Fibroblast of skin of scalp (primary cell): ENCODE results near the gene CACNA1S.

ENCODE experiments used
- DNase-seq: peaks from one replicate; pipeline ENCODE4 v3.0.0-alpha.2; 2013

CACNA1S gene

DNA sequence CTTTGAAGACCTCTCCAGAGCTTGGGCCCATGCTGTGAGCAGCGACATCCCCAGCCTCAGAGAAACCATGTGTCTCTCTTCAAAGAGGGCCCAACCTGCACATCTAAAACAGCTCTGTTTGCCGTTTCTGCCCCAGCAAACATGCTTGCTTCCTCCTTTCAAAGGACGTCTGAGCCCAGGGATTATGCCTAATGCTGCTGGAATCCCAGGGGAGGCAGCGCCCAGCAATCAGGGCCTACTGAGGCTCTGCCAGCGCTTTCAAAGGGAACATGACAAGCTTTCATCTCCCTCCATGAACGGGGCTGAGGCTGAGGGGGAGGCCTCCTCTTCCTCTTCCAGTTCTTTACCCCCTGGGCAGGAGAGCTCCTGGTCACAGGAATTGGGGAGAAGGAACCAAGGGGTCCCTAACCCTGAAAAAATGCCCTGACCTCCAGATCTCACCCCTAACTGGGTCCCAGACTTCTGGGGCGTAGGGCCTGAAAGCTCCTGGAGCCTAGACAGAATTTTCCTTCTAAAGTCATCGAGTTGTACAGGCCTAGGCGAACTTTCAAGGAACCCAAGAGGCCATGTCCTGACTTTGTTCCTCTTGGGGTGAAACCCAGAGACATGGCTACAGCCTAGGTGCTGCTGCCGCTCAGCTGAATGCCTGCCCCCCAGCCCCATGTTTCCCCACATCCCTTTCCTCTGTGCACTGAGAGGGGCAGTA is 28.2 kb upstream of the CACNA1S start:
- no peak for DNase-seq

DNA sequence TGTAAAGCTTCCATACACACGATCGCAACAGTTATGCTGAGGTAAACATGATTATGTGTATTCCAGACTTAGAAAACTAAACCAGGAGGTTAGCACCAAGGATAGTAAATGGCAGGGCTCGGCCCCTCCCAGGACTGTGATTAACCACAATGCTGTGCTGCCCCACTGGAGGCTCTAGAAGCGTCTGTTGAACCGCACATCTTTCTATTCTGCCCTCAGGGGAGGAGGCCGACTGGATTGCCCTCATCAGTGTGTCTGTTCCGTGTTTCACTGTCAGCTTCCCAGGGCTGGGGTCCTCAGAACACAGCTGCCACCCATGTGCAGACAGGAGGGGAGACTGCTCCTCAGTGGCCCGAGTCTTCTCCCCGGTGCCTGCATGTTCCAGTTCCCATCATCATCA is 27.5 kb upstream of the CACNA1S start:
- DNase-seq, result no peak

DNA sequence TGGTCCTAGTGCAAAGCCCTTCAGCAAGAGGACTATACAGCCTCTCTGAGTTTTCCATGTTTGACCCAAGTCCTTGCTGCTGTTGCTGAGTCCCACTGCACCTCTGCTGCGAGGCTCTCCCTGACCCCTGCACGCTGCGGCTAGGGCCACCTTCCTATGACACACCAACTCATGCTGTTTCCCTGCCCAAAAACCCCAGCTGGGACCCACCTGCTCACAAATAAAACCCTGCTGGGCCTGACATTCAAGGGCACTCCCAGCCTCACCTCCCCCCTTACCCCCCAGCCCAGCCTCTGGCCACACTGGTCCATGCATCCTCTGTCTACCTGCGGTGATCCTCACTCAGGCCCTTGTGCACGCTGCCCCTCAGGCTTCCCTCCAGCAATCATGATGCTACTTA is 27.1 kb upstream of the CACNA1S start:
- no peak for DNase-seq

DNA sequence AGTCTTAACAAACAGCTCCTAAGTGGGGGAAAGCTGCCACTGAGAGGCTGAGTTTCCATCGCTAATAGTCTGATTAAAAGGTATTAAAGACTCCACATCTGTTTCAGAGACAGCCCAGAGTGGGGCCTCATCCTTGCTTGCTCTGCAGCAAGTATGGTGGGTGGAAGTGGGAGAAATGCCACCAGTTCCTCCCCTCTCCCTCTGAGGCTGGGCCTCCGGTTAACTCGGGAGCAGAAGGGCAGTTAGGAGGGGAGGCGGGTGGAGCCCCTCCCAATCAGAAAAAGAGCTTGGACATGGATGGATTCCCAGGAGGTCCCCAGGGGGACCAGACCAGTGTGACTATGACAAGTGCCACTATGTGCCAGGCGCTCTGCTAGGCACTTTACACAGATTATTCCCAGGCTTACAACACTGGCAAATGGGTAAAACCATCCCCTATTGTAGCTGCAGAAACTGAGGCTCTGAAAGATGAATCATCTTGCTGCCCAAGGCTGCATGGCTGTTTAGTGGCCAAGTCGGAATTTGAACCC is 26.1 kb upstream of the CACNA1S start:
- no peak for DNase-seq

DNA sequence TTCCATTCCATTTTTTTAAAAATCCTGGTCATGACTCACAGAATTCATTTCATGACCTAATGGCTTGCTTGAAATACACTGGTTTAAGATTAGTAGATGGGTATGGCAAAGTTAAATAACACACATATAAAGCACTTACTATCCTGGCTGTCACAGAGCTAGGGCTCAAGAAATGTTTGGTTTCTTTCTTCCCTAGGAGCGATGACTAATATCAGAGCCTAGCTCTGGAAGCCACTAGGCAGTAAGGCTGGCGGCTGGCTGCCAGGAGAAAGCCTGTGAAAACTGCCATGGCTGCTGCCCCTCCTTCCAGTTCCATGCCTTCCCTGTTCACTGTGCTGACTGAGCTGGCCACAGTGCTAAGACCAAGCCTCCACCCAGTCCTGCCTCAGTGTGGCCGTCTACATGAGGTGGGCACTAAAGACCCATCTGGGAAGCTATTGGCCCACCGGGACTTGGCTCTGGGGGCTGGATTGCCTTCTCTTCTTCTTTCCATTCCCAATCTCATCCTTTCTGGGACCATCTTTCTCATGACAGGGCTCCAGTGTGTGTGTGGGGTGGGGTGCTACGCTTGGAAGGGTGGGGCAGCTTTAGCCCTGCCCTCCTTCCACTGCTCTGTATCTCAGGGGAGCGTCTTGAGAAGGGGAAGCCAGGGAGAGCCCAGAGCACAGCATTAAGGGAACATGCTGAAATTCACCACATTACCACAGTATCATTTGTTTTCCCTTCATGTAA is 25.5 kb upstream of the CACNA1S start:
- peak; percentile 93 for DNase-seq

DNA sequence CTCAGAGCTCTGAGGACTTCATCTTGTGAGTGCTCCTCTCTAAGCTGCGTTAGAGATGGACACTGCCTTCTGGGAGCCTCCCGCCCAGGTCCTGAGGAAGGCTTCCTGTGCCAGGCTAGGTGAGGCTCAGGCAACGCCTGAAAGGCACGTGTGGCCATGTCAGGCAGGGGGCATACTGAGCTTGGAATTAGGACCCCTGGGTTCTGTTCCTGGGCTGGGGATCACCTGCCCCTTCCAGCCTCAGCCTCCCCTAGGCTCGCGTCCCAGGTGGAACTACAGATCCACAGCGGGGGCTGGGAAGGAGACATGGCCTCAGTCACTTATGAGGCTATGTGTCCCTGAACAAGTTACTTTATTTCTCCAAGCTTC is 24.8 kb upstream of the CACNA1S start:
- DNase-seq, result no peak

DNA sequence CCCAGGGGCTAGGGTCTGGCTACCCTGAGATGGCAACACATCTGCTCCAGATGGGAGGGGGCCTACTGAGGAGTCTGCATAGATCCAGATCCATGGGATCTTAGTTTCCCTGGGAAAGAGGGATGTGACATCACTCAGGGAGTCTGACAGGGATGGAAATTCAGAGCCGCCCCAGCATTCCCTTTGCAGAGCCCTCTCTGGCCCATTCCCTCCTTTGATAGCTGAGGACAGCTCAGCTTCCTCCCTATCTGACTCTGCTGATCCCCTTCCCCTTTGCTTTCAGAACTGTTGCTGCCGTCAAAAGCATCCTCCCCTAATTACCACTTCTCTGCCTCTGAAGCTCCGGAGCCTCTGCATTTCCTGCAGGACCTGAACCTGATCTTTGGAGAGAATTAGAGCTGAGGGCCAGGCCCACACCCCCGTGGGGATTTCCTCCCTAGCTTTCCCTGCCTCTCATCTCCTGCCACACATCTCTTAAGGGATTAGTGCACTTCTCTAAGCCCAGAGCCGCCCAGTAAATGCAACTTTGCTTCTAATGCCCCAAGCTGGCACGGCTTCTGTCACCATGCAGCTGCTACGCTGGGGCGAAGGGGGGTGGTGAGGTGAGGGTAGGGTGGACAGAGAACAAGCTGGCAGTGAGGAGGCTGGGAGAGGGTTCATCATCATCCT is 24.3 kb upstream of the CACNA1S start:
- no peak for DNase-seq

DNA sequence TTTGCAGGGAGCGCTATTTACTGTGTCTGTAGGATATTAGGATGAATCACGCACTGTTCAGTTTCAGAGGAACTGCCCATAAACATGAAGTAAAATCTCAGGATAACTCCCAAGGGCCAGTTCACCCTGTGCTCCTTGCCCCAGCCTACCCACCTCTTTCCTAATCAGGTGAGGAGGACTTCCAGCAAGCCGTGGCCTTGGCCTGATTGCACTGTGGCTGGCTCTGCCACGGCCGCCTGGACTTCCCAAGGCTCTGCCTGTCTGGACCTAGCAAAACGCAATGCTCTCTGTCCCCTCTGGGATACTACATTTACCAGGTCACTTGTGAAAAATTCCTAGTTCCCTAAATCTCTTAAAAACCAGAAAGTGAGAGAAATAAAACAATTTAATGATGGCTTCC is 22.2 kb upstream of the CACNA1S start:
- DNase-seq, result no peak

DNA sequence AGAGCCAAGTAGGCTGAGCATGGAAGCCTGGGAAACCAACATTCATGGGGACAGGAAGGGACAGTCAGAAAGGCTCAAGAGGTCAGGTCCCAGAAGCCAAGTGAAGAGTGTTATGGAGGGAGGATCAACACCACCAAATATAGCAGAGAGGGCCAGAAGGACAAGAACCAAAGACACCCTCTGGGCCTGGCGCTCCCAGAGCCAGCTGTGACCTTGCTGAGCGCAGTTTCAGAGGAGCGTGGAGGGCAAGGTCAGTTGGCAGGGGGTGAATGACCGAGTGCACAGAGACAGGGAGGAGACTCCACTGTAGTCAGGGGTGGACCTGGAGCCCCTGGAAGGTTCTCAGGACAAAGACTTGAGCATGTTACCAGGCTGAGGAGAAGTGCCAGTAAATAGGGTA is 19.2 kb upstream of the CACNA1S start:
- no peak for DNase-seq

DNA sequence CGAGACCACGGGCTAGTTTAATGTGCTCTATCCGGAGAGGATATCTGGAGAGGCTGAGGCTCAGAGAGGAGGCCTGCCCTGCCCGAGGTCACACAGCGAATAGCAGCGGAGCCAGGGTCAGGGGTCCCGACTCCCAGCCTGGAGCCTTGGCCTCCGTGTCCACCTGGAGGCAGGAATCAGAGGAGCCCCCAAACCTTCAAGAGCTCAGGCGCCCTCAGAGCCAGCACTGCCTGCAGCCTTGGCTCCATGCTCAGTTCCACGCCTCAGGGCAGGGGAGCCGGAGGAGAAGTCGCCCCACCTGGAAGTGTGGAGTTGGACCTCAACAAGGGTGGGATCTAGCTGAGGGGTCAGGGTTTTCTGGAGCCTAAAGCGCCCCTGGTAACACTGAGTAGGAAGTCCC is 16.7 kb upstream of the CACNA1S start:
- DNase-seq, result no peak

DNA sequence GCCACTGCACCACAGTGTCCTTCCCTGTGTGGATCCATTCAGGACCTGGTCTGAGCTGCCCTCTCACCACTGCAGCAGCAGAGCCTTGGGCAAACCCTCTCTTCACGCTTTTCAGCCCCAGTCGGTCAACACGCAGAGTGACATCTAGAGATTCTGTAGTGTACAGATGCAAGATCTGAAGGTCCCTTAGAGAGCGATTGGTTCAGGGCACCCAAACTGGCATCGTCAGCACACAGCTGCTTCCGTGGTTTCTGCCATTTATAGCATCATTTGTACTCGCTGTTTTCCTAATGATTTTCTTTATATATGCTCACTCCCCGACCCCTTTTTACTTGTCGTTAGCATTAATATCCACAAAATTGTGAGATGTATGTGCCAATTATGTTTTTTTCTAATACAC is 16.2 kb upstream of the CACNA1S start:
- DNase-seq, result no peak

DNA sequence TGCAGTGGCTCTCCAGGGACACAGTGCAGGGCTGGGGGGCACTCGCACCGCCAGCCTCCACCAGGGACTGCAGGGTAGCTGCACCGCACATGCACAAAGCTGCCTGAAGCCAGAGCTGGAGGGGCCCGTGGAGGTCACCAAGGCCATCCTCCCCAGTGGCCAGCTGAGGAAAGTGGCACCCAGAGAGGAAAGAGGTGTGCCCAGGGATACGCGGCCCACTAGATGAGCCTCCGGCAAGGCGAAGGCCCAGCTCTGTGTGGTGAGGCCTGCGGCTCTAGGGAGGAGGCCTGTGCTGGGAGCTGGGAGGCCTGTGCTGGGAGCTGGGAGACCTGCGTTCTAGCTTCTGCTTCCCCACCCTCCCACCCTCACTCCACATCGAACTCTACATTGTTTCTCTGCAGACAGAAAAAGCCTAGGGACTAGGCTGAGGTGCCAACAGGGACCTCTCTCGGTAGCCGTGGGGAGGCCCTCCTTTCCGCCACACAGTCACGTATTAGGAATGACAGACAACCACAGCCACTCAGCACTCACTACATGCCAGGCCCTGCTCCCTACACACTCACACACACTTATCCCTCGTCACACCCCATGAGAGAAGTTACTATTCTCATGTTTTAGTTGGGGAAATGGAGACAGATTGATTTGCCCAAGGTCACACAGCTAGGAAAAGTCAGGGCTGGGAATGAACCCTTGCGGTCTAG is 15.7 kb upstream of the CACNA1S start:
- peak; percentile 82 for DNase-seq

DNA sequence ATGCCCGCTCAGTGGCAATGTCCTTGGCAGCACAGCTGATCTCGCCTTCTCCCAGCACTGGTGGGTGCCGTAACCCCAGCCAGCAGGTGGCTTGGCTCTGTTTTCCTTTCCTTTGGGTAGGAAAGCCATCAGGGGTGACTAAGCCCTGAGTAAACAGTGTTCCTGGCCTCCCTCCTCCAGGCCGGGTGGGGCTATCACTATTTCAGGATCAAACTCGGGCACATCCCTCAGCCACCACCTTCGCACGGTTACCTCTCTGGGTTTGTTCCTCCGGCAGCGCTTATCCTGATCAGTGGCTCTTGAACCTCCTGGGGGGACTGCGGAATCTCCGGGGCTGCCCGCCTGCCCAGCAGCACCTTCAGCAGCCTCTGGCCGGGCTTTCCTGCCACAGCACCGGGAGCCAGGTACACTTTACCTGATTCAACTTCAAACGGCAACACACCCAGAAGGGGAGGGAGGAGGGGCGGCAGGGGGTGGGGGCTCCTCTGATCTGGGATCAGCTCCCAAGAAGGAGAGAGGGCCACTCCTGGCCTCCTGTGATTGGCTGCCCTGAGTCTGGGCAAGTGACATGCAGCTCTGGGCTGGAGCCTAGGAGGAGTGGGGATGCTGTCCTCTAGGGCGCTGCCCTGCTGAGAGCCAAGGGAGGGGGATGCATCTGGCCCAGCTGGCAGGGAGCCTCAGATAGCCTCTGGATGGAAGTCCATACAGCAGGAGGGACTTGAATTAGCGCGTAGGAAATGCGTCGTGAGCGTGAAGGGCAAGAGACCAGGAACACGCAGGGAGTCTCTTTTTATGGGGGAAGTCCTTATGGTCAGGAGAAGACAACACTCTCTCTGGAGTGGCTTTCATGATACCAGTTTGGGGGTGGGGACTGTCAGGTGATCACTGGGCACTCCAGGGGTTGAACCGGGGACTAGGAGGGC is 14.9 kb upstream of the CACNA1S start, which contains the start of gene ASCL5:
Gene ASCL5 (minus strand): TSS at position 353 of the 923 bp plus-strand sequence. CDS start 11,812 bp downstream, outside the sequence.
- DNase-seq, result peak; percentile 25

DNA sequence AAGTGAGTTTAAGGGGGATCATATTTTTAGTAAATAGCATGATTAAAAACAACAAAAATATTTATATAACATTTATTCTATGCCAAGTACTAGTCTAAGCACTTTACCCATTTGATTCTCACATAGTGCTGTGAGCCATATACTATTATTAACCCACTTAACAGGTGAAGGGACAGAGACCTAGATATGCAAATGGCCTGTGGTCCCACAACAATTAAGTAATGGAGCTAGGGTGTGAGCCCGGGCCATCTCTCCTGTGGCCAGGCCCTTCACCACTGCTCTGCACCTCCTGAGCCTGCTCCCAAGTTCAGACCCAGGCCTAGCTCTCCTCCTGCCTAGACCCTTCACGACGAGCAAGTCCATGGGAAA is 14.2 kb upstream of the CACNA1S start:
- no peak for DNase-seq

DNA sequence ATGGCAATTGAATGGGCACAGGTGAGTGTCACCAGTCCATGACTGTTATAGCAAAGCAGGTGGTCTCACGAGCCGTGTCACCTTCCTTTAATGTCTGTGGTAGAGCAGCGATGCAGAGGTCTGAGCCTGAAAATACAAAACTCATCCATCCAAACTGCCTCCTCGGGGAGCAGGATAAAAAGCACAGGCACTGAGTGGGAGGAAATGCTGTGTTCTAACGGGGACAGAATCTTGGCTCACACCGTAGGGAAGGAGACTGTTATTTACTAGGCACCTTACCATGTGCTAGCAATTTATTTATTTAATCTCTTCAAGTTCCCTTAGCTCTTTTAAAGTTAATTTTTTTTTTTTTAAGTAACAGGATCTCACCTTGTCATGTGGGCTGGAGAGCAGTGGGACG is 13.6 kb upstream of the CACNA1S start:
- no peak for DNase-seq

DNA sequence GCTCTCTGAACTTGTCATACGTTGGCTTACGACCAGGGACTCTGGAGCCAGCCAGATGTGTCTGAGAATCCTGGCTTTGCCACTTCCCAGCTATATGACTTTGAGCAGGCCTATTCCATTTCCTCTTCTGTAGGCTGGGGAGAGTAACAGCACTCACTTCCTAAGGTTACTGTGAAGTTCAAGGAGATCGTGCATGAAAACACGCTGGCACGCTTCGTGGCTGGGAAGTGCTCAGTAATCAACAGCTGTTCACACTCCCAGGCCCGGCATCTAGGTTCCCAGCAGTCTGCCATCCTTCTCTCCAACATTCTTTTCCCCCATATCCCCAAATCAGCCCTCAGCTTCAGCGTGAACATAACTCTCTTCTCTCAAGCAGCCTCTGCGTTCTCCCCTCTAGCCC is 12.8 kb upstream of the CACNA1S start:
- DNase-seq, result no peak

DNA sequence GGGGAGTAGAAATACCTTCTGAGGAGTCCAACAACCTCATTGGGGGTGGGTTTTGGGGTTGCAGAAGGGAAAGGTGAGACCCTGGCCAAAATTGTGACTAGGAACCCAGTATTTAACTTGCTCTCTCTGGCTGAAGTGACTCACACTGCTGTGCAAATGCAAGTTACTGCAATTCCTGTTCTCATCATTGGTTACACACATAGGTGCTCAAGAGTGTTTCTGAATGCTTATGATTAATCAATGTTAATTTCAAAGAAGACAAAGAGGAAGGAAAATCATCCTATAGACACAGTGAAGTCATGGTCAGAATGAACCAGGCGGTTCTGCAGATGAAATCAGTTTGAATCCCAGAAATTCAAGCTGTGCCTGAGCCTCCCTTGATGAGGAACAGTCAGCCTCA is 11.6 kb upstream of the CACNA1S start:
- no peak for DNase-seq

DNA sequence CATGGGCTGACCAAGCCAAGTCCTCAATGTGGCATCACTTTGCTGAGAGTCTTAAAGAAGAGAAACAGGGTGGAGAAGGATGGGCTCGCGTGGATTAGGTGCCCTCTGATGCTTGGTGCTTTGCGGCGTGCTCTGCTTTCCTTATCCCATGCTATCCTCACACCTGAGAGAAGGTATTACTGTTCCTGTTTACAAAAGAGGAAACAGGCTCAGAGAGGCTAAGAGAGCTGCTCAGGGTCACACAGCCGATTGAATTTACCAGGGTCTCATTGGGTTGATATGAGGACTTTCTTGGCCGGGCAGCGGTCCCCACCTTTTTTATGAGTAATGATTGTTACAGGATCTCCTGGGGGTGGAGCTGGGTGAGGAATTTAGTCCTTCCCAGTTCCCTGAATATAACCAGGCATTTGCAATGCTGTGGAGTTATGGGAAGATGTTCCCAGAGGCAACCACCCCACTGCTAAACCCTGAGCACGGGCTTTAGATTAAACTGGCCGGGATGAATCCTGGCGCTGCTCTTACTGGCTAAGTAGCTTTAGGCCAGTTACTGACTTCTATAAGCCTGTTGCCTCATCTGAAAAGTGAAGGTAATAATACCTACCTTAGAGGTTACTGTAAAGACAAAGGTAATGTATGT is 10.2 kb upstream of the CACNA1S start:
- no peak for DNase-seq

DNA sequence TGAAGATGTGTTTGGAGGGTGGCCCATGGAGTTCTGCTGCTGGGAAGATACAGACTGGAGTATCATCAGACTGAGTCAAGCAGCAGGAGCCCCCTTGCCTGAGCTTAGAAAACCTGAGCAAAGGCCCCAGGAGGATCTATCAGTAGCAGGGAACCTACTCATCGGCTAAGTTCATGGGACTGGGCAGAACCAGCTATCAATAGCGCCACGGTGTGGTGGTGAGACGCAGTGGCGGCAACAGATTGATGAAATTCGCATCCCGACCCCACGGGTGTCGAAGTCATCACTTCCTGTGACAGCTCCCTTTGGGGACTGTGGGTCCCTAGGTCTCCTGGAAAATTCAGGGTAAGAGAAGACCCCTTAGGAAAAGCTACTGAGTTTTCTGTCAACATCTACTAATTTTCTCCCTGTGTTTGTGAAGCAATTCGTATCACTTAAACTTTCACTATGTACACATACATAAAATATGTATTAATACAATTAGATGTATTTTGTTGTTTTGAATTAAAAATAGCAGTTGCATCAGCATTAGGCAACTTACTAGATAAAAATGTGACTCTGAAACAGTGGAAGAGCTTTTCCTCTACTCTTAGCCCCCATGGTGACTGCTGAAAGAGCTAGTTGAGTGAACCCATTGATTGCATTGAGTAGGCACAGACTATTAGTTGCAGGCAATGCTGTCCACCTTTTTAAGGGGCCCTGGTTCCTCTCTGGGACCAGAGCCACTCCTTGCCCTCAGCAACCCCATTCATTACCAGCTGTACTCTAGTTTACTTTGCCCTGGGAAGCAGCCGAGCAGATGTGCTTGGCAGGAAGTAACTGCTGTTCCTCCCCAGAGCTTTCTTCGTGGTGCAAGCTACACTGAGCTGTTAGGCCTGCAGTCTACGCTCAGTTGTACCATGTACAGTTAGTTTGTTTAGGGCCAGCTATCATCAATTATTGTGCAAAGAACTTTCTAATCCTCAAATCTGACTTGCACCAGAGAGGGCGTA is 7.3 kb upstream of the CACNA1S start:
- DNase-seq, result peak; percentile 49

DNA sequence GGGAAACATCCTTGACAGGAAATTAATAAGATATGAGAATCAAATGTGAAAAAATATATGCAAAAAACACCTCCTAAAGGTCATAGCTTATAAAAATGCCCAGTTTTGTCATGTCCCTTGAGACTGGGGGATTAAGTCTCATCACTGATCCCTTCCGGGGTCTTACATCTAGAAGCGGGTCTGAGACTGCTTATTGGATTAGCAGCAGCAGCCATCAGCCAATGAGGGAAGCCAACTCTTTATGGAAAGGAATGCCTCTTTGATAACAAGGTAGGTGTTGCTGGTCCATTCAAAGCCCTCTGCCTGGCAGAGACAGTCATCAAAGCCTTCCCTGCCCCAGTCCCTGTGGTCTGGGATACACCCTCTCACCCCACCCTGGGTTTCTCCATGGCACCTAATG is 3.9 kb upstream of the CACNA1S start:
- no peak for DNase-seq
